Measurements from ENCODE around the gene KIF26B. TPM values are rescaled to one million over a fixed set of nuclear protein-coding genes. Genes with fewer than 3 reads are reported as not detected.

Gene KIF26B
- total RNA-seq, 2 experiments from 2014 or later, result not detected

DNA sequence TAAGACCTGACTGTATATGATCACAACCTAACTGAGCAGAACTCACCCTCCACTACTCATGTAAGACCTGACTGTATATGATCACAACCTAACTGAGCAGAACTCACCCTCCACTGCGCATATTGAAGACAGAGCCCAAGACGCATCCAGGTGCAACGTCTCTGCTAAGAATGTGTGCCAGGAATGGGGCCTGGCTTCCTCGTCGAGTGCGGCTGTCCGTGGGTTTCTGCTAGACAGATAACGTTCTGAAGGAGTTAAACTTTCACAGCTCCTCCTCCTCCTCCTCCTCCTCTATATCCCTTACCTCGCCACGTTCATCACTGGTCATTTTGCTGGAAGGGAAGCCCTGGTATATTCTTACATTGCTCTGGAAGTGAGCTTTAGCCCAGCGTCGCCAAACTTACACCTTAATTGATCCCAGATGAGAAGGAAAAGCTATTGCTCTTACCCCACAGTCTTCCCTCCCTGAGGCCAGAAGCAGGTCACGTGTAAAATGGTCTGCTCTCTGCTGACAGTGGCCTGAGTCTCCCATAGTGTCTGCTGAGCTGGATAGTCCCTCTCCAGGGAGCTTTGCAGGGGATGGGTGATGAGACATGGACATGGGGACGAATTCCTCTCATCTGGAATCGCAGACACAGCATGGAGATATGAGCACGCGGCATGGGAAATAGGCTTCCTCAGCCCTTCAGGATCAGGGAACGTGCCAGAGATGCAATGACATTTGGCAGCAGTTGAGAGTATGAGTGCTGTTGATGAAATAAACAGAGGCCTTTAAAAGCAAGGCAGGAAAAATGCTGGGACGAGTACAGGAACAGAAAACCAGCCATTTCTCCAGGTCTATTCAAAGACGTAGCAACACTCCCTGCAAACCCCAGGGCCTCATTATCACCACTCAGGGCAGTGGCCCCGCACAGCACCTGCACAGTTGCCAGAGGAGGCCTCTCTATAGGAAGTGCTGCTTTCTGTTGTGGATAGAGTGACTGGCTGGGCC, 528.1 kb downstream of the KIF26B start:
- ChIA-PET CTCF (no interaction called here), POLR2A (no interaction called here)
- H3K9me3 Mint-ChIP-seq, result peaks cover 9% of the 10 kb centered on the region
- H3K4me3 Mint-ChIP-seq, result no peak overlapping the region
- no peak overlapping the region for H3K27ac Mint-ChIP-seq
- no peaks in the 10 kb centered on the region for H3K27me3 Mint-ChIP-seq
- H3K4me1 Mint-ChIP-seq, result no peaks in the 10 kb centered on the region
- DNase-seq, result no peak
- H3K36me3 Mint-ChIP-seq (ENCODE audit: low read depth), result no peaks in the 10 kb centered on the region

GRCh38 chr1:245683676-245684075, 528.9 kb downstream of the KIF26B start:
- Mint-ChIP-seq H3K4me1 (no peaks in the 10 kb centered on the region), H3K9me3 (peaks cover 9% of the 10 kb centered on the region), H3K4me3 (no peak overlapping the region), H3K36me3 (ENCODE audit: low read depth) (no peaks in the 10 kb centered on the region), H3K27ac (no peak overlapping the region), H3K27me3 (no peaks in the 10 kb centered on the region)
- ChIA-PET CTCF (no interaction called here), POLR2A (no interaction called here)
- DNase-seq, result no peak

DNA sequence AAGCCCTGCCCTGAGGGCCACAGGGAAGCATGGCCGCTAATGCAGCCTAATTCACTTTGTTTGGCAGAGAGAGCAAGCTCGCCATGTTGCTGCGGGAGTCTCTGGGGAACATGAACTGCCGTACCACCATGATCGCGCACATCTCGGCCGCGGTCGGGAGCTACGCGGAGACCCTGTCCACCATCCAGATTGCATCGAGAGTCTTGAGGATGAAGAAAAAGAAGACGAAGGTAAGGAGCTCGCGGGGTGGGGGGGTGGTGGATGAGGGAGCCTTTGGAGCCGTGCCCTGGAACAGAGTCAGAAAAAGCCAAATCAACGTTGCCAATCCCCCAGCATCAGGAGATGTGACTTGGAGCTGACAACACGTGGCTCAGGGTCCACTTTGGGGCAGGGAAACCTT, 529.4 kb downstream of the KIF26B start:
- Mint-ChIP-seq H3K36me3 (ENCODE audit: low read depth) (no peaks in the 10 kb centered on the region), H3K27me3 (no peaks in the 10 kb centered on the region), H3K27ac (no peak overlapping the region), H3K4me3 (no peak overlapping the region), H3K4me1 (no peaks in the 10 kb centered on the region), H3K9me3 (peaks cover 9% of the 10 kb centered on the region)
- POLR2A ChIA-PET, result no interaction called here
- CTCF ChIA-PET, result no interaction called here
- no peak for DNase-seq

DNA sequence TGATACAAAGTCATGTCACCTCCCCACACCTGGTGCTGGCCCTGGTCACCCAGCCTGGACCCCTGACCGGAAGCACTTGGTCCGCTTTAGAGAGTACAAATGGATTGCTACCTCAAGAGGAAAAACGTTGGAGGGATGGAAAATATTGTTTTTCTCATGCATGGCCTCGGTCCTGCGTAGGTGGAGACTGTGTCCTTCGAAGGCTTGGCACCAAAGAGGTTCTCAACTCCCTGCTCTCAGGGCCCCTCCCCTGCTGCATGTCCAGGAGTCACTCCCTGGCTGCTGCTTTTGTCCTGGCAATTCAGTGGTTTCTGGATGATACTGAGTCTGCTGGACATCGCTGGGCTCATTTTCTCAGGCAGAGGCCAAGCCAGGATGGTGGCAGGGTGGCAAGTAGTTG, 529.8 kb downstream of the KIF26B start:
- POLR2A ChIA-PET, result no interaction called here
- peaks cover 9% of the 10 kb centered on the region for H3K9me3 Mint-ChIP-seq
- no peak overlapping the region for H3K27ac Mint-ChIP-seq
- H3K4me1 Mint-ChIP-seq, result no peaks in the 10 kb centered on the region
- no peak overlapping the region for H3K4me3 Mint-ChIP-seq
- H3K36me3 Mint-ChIP-seq (ENCODE audit: low read depth), result no peaks in the 10 kb centered on the region
- CTCF ChIA-PET, result no interaction called here
- H3K27me3 Mint-ChIP-seq, result no peaks in the 10 kb centered on the region
- no peak for DNase-seq

GRCh38 chr1:245685111-245685810, 530.5 kb downstream of the KIF26B start:
- Mint-ChIP-seq H3K27me3 (no peaks in the 10 kb centered on the region), H3K9me3 (peaks cover 9% of the 10 kb centered on the region), H3K36me3 (ENCODE audit: low read depth) (no peaks in the 10 kb centered on the region), H3K27ac (no peak overlapping the region), H3K4me1 (no peaks in the 10 kb centered on the region), H3K4me3 (no peak overlapping the region)
- ChIA-PET CTCF (no interaction called here), POLR2A (no interaction called here)
- no peak for DNase-seq

GRCh38 chr1:245686006-245686405, 531.2 kb downstream of the KIF26B start:
- POLR2A ChIA-PET, result no interaction called here
- Mint-ChIP-seq H3K27ac (no peak overlapping the region), H3K36me3 (ENCODE audit: low read depth) (no peaks in the 10 kb centered on the region), H3K27me3 (no peaks in the 10 kb centered on the region), H3K9me3 (peaks cover 9% of the 10 kb centered on the region), H3K4me3 (no peak overlapping the region), H3K4me1 (no peaks in the 10 kb centered on the region)
- CTCF ChIA-PET, result no interaction called here
- DNase-seq, result no peak

- Mint-ChIP-seq H3K27me3 (no peaks in the 10 kb centered on the region), H3K4me1 (no peaks in the 10 kb centered on the region), H3K9me3 (peaks cover 9% of the 10 kb centered on the region), H3K4me3 (no peak overlapping the region), H3K36me3 (ENCODE audit: low read depth) (no peaks in the 10 kb centered on the region), H3K27ac (no peak overlapping the region)
- ChIA-PET CTCF (no interaction called here), POLR2A (no interaction called here)
- DNase-seq, result no peak
Measured at GRCh38 chr1:245686446-245687030, 531.8 kb downstream of the KIF26B start.

- POLR2A ChIA-PET, result no interaction called here
- peaks cover 9% of the 10 kb centered on the region for H3K9me3 Mint-ChIP-seq
- H3K27ac Mint-ChIP-seq, result no peak overlapping the region
- H3K4me1 Mint-ChIP-seq, result no peaks in the 10 kb centered on the region
- H3K27me3 Mint-ChIP-seq, result no peaks in the 10 kb centered on the region
- no peak overlapping the region for H3K4me3 Mint-ChIP-seq
- no peak for DNase-seq
- CTCF ChIA-PET, result no interaction called here
- H3K36me3 Mint-ChIP-seq (ENCODE audit: low read depth), result no peaks in the 10 kb centered on the region
Measured at GRCh38 chr1:245687152-245687635, 532.4 kb downstream of the KIF26B start.

GRCh38 chr1:245687636-245688535, 533.1 kb downstream of the KIF26B start:
- H3K9me3 Mint-ChIP-seq, result peaks cover 7% of the 10 kb centered on the region
- DNase-seq, result no peak
- H3K27ac Mint-ChIP-seq, result no peak overlapping the region
- H3K27me3 Mint-ChIP-seq, result no peaks in the 10 kb centered on the region
- no peaks in the 10 kb centered on the region for H3K36me3 Mint-ChIP-seq (ENCODE audit: low read depth)
- CTCF ChIA-PET, result no interaction called here
- H3K4me3 Mint-ChIP-seq, result no peak overlapping the region
- POLR2A ChIA-PET, result no interaction called here
- no peaks in the 10 kb centered on the region for H3K4me1 Mint-ChIP-seq

- DNase-seq, result no peak
- no peak overlapping the region for H3K27ac Mint-ChIP-seq
- ChIA-PET POLR2A (no interaction called here), CTCF (no interaction called here)
- H3K27me3 Mint-ChIP-seq, result no peaks in the 10 kb centered on the region
- no peak overlapping the region for H3K4me3 Mint-ChIP-seq
- H3K36me3 Mint-ChIP-seq (ENCODE audit: low read depth), result no peaks in the 10 kb centered on the region
- H3K4me1 Mint-ChIP-seq, result no peaks in the 10 kb centered on the region
- peaks cover 6% of the 10 kb centered on the region for H3K9me3 Mint-ChIP-seq
Measured at GRCh38 chr1:245688536-245689453, 534.0 kb downstream of the KIF26B start.

DNA sequence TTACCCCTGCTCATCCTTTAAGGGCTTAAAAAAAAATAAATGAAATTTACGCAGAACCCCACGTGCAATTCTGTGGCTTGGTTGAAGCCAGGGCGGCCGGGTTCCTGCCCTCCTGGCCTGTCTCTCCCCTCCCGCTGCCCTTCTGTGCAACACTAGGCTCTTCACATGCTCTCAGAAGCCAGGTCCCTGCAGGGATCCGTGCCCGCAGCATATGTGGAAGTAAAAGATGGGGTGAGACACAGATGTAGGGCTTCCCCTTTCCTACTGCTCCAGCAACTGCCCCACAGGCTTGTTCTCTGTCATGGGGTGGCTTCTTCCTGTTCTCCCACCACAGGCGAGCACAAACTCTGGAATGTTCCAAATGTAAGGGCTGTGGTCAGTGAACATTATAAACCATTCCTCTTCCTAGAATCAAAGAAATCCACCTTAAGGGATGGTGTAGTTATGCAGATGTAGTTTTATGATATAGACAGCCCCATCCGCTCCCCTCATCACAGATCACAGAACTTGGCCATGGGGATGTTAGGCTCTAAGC, 535.4 kb downstream of the KIF26B start:
- Mint-ChIP-seq H3K9me3 (peaks cover 4% of the 10 kb centered on the region), H3K27me3 (no peaks in the 10 kb centered on the region), H3K36me3 (ENCODE audit: low read depth) (no peaks in the 10 kb centered on the region), H3K27ac (no peak overlapping the region), H3K4me3 (no peak overlapping the region), H3K4me1 (no peaks in the 10 kb centered on the region)
- ChIA-PET CTCF (no interaction called here), POLR2A (no interaction called here)
- DNase-seq, result no peak

GRCh38 chr1:245690946-245691541, 536.3 kb downstream of the KIF26B start:
- Mint-ChIP-seq H3K27me3 (no peaks in the 10 kb centered on the region), H3K27ac (no peak overlapping the region), H3K9me3 (peaks cover 4% of the 10 kb centered on the region), H3K36me3 (ENCODE audit: low read depth) (no peaks in the 10 kb centered on the region), H3K4me1 (no peaks in the 10 kb centered on the region), H3K4me3 (no peak overlapping the region)
- ChIA-PET CTCF (no interaction called here), POLR2A (no interaction called here)
- no peak for DNase-seq

Data from activated CD4-positive, alpha-beta memory T cell treated with anti-CD3 and anti-CD28 coated beads, Interleukin-2, amount 10 ng/mL, durations not matched to agents 7 days and 5 days (primary cell).